GM18867 (cell line): Measurements from ENCODE around the gene FKBP14.

Source experiments
- ATAC-seq: cut with Tn5 transposase; IDR thresholded peaks from one replicate; pipeline ENCODE4 v1.9.1; 2021; ENCODE audit warnings: mild to moderate bottlenecking, moderate library complexity; ENCODE audit not compliant: unreplicated experiment

The FKBP14 gene

DNA sequence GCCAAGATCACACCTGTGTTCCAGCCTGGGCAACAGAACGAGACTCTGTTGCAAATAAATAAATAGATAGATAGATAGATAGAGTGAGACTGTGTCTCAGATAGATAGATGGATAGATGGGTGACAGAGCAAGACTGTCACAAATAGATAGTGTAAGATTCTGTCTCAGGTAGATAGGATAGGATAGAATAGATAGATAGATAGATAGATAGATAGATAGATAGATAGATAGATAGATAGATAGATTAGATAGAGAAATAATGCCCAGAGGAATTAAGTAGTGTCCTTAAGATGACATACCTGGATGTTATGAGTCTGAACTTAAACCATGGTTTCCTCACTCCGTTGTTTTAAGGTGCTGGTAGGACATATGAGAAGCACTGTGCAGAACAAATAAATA, 9.7 kb upstream of the FKBP14 start:
- ATAC-seq = no peak

DNA sequence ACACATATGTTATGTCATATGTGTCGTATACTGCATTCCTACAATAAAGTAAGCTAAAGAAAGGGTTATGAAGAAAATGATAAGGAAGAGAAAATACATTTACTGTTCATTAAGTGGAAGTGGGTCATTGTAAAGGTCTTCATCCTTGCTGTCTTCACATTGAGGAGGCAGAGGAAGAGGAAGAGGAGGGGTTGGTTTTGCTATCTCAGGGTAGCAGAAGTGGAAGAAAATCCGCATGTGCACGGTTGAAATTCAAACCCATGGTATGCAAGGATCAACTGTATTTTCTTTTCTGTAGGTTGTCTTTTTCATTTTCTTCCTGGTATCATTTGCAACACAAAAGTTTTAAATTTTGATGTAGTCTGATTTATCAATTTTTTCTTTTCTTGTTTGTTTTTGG, 8.0 kb upstream of the FKBP14 start:
- ATAC-seq = no peak

DNA sequence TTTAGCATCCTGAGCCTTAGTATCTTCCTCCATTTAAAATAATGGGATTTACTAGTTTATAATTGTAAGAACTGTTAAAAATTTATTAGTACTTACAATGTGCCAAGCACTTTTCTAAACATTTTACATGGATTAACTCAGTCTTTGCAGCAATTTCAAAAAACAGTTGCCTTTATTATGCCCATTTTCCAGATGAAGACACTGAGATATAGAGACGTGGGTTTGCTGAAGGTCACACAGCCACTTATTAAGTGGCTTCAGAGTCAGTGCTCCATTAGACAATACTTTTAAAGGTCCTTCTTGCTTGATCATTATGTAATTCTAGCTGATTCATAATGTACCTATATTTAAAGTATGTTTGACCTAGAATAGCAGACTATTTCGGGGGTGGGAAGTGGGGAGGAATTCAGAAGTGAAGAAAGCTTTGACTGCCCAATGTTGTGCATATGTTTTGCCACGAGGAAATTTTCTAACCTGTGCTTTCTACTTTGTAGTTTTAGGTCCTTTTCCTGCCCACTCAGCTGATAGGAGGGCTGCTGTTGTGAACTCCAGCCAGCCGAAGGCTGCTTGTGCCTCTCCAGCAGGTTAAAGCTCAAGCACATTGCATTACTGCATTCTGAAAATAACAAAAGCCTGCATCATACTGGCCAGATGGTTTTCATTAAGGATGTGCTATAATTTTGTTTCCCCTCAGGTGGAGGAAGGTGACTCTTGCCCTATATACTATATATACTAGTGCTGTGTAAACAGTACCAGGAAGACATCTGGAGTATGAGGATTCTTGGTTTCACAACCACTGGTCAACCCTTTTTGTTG, 6.0 kb upstream of the FKBP14 start:
- ATAC-seq = no peak

DNA sequence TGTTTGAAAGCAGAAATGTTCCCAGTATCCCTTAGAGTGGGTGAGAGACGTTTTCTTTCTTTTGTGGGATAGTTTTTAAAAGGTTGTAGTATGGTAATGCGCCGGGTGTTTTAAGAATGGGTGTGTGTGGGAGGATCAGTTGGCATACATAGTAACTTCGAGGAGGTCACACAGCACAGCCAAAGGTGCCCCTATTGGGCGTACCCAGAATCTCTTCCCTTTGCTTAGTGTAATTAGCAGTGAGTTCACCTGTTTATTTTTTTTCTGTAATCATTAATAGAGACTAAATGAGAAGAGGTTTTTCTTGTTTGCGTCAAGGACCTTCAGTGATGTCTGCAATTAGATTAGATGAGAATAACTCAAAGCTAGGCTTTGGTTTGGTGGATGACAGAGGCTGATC, 3.2 kb upstream of the FKBP14 start:
- no peak for ATAC-seq

DNA sequence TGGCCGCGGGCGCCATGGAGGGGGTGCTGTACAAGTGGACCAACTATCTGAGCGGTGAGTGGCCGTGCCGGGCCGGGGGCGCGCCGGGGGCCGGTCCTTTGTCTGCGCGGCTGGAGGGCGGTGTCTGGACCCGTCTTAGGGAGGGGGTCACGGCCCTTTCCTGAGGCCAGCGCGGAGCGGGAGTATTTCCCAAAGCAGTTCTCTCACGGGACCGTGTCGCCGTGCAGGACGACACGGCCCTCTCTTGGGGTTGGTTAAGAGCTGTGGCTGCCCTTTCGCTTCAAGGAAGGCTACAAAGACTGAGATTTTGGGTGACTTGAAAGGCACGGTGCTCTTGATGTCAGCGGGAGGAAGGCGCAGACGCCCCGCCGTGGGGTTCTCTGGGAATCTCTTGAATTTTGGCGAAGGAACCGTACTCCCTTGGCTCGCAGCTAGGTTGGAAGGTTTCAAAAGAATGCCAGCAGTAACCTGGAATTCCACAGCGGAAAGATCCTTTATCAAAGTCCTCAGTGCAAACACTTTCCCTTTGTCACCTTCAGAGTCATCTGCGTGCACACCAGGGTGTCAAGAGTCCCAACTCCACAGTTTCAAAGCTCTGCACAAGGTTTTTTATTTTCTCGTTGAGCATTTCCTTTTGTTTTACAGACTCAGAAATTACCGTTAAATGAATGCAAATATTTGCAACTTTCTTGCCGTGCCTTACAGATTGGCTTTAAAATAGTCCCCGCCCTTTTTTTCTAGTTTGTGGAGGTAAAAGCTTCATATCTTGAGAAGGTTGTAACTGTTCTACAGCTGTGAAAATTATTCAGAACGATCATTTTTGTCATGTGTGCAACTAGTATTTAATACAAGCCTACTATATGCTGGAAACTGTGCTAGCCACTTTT, 2.5 kb upstream of the FKBP14 start:
- ATAC-seq = peak; percentile 23

DNA sequence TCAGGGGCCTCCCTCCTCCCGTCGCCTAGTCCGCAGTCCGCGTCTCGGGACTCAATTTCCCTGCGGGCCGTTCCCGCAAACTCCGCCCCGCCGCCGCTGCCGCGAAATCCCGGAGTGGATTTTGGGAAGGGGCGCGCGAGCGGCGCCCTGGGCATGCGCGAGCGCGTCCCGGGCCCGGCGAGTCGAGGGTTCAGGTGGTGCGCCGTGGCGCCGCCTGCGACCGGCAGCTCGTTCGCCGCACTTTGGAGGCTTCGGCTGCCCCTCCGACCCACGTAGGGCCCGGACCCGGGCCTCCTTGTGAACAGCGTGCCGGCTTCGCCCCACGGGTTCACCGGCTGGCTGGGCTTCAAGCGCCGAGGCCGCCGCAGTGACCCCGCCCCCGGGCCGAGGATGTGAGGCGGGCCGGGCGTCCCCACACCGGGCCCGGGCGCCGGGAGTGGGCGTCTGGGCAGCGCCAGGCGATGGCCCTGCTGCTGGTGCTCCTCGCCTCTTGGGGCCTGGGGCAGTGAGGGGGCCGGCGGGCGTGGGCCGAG, 1.8 kb upstream of the FKBP14 start, which contains the start of gene PLEKHA8:
Gene PLEKHA8, plus strand, starts transcription at position 197 of the 533 bp plus-strand sequence. CDS start 351 bp downstream, outside the sequence.
- peak; percentile 50 for ATAC-seq

DNA sequence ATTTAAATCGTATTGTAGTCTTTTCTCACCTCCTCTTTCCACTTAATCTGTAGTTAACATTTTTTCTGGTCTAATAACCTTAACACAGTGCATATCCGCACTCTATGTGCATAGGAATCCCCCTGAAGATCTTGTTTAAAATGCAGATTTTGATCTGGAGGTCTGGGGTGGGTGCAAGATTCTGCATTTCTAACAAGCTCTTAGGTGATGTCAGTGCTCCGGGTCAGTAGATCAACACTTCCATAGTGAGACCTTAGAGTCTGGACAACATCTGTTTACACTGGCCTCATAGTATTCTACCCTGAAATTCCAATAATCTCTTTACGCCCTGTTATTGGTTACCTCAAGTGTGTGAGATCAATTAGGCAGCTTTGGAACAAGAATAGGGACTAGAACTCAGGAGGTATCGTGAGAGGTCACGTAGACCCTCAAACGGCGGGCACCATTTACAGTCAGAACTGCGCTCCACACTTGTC, 1.3 kb upstream of the FKBP14 start:
- ATAC-seq = peak; percentile 1

DNA sequence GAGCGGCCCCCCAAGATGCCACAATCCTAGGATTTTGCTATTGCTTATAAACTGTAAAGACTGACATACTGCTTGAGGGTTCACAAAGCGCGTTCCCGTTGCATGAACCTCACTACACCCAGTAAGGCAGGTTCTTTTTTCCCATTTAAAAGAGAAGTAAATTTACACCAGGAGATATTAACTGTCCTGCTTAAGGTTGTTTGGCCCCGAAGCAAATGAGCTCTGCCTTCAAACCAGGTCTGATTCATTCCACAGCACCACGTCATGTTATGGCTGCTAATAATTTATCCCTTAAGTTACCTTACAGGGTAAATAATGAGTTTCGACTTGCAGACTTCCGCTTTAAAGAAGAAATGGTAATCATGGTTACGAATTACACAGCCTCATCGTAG, 559 bp upstream of the FKBP14 start:
- no peak for ATAC-seq

DNA sequence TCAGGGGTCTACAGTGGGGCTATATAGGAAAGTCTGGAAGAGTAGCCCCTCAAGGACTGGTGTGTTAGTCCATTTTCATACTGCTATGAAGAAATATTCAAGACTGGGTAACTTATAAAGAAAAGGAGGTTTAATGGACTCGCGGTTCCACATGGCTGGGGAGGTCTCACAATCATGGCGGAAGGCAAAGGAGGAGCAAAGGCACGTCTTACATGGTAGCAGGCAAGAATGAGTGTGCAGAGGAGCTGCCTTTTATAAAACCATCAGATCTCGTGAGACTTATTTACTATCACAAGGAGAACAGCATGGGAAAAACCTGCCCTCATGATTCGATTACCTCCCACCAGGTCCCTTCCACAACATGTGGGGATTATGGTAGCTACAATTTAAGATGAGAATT, 3.0 kb downstream of the FKBP14 start:
- ATAC-seq = no peak

DNA sequence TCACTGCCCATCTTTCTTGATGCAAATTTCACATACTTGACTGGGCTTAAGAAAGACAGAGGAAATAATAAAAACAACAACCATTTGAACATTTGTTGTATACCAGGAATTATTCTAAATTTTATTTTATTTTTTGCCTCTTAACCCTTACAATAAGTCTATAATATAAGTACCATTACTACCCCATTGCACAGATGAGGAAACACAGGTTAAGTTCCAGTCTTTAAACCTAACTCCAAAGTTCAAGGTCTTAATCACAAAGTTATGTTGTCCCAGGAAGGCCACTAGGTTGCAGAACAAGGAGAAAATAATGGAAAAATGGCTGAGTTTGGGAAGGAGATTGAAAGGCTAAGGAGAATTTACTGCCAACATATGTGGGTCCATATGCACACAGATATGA, 3.5 kb downstream of the FKBP14 start:
- ATAC-seq = no peak

DNA sequence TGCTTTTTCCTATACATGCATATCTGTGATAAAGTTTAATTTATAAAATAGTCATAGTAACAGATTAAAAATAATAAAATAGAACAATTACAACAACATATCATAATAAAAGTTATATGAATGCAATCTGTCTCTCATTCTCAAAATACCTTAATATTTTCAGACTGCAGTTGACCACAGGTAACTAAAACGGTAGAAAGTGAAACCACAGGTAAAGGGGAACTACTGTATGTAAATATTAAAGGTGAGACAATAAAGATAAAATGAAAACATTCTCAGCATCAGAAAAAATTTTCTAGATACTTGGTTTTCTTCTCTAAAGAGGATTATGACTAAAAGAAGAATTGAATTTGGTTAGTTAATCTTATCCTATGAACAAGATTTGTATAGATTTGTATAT, 6.0 kb downstream of the FKBP14 start:
- ATAC-seq = no peak

DNA sequence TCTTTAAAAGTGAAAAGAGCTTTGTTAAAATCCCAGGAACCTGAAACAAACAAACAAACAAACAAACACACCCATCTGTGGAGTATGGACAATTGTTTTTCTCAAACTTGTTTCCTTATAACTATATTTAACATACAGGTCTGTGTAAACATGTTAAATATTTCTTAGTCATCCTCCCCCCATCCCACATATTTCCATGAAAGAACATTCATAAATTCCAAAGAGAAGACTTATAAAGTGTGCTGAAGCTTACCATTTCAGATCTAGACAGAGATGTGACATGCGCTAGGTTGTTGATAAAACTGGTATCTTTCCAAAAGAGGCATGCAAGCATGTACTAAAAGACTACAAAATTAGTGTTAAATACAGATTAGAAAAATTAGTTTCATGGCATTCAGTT, 6.5 kb downstream of the FKBP14 start:
- no peak for ATAC-seq

DNA sequence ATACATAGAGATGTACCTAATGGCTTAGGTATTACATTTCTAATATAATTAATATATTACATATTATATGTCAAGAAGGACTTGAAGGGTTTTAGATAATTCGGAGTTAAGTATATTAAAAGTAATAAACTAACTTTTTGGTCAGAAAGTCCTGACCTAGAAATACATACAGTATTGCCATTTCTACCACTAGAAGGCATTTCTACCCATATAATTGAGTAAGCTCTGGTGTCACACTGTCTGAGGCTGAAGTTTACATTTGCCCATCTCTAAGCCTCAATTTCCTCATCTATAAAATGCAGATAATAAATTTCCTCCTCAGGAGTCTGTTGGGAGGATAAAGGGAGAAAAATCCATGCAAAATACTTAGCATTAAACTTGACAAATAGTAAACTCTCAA, 7.1 kb downstream of the FKBP14 start:
- ATAC-seq = no peak

DNA sequence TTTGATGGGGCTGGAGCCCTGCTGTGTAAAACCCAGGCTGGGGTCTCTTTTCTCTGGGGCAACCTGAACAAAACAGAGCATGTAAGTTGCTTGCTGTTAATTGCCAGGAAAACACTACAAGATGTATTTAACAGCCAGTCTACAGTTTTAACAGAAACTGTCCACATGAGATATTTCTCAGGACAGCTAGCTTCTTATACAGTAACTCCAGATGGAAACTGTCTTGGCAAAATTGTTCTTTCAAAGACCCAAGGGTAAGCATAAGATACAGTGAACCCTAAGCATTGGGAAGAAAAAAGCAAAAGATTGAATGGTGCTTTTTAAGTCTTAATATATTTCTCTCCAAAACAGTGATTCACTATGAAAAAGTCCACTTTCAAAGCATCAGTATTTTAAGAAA, 8.1 kb downstream of the FKBP14 start:
- ATAC-seq = no peak

DNA sequence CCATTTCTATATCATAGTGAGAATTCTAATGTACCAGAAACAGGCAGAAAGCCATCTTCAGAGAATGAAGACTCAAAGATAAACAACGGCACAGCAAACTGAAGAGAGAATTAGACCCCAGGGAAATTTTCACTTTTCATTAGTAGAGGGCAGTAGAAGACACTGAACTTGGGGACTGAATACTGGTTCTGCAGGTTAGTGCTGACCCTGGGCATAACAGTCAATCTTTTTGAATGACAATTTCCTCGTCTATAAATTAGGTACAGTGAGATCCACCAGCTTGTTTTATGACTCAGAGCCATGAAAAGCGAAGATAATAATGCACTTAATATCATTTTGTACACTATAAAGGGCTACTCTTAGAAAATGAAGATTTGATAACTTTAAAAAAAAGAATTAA, 13.7 kb downstream of the FKBP14 start:
- no peak for ATAC-seq

DNA sequence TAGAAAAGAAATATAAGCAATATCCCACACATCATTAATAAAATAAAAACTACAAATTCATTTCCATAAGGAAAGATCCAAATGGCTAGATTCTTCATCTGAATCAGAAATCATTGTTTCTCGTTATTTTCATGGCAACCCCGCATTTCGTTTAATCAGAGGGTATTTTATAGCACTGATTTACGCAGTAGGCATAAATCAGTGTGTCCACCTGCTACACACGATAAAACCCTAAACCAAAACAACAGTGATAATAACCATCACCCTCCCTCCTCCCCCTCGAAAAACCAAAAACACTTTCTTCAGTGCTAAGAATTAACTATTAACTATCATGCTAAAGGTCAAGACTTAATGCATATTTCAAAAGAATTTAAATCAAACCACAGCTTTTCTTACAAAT, 16.5 kb downstream of the FKBP14 start:
- no peak for ATAC-seq

DNA sequence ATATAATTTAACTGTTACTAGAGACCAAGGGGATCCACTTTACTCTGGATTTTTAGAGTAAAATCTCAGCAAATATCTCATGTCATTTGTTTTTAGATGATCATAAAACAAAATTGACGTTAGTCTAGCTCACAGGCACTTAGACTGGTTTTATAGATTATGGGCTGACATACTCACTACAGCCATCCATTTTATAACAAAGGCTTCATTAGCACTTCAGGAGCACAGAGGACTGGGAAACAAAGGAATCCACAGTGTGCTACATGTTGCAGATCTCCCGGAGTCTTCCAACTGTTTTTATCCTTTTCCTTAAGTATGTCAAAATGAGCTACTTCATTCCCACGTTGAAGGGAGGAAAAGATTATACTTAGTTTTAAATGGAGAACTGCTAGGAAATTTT, 21.0 kb downstream of the FKBP14 start:
- ATAC-seq = no peak

DNA sequence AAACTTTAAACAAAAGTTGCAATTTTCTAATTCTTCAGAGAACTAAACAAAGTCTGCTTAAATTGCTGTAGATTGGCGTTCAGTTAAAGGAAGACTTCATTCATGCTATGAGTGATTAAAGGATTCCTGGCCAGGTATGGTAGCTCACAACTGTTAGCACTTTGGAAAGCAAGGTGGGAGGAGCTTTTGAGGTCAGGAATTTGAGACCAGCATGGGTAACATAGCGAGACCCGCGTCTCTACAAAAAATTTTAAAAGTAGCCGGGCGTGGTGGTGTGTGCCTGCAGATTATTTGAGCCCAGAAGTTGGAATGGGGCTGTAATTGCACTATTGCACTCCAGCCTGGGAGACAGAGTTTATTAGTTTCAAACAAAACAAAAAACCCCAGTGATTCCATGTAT, 23.4 kb downstream of the FKBP14 start:
- no peak for ATAC-seq

DNA sequence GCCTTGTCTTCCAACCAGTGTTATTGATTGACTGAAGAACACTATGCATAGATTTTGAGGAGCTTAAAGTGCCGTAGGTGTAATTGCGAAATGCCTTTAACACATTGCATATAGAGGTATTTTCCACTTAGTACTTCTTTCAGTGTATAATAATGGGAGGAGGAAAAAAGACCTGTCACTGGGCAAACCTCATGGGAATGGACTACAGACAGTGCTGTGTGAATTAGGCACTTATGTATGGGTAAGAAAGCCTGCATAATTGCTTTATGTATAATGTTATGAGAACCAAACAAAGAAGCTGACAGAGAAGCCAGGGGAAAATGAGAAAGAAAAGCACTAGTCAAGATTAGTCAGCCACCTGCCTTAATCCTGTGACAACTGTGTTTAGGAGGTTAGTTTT, 24.5 kb downstream of the FKBP14 start:
- no peak for ATAC-seq

DNA sequence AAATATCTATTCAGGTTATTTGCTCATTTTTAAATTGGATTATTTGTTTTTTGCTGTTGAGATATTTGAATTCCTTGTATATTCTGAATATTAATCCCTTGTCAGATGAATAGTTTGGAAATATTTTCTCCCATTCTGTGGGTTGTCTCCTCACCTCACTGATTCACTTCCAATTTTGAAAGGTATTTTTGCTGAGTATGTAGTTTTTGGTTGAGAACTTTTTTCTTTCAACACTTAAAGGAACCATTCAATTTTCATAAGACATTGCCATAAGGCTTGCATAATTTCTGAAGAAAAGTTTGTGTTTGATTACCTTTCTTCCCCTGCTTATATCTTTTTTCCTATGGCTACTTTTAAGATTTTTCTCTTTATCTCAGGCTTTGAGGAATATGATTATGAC, 28.0 kb downstream of the FKBP14 start:
- ATAC-seq = no peak

DNA sequence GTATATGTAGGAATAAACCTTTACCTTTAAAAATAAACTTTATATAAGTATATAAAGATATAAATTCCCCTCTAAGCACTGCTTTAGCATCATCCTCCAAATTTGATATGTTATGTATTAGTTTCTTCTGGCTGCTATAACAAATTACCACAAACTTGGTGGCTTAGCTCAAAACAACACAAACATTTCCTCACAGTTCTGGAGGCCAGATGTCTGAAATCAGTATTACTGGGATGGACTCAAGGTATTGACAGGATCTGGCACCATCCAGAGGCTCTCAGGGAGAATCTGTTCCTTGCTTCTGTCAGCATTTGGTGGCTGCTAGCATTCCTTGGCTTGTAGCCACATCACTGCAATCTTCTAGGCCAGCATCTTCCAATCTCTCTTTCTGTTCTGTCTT, 30.2 kb downstream of the FKBP14 start:
- no peak for ATAC-seq

DNA sequence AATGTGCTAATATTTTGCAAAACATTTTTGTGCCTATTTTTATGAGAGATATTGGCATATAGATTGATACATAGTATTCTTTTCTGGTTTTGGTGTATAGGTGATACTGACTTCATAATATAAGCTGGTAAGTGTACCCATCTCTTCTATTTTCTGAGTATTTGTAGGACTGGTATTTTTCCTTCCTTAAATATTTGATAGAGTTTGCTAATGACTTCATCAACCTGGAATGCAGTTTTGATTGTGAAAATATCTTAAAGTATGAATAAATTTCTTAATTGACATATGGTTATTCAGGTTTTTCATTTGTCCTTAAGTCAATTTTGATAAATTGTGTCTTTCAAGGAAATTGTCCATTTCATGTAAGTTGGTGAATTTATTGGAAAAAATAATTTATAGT, 30.9 kb downstream of the FKBP14 start:
- no peak for ATAC-seq
